ENCODE results near the gene MAD1L1. TPM values are rescaled to one million over a fixed set of nuclear protein-coding genes. Genes with fewer than 3 reads are reported as not detected.

Gene MAD1L1
- total and polyA plus RNA-seq, 2 experiments from 2014 or later = 38.2 to 69.8 TPM

- H4K20me1 ChIP-seq (ENCODE audit: insufficient read depth) = no peaks in the 10 kb centered on the region
- H3K9me3 ChIP-seq (ENCODE audit: low read depth) = no peaks in the 10 kb centered on the region
- H3K27me3 ChIP-seq (replicated peaks; ENCODE audit: insufficient read depth) = peaks cover 16% of the 10 kb centered on the region
- no peak overlapping the region for H3K27ac ChIP-seq
- TF ChIP-seq EZH2 (IDR thresholded peaks at IDR 0.05; ENCODE audit: insufficient read depth, poor library complexity, severe bottlenecking) (no peak), EZH2phosphoT487 (IDR thresholded peaks at IDR 0.05; ENCODE audit: insufficient read depth, low read depth) (no peak)
- in situ Hi-C loops (cut with MboI) = no loop called here
- WGBS, 2 experiments (ENCODE audit: low coverage in 1 of 2, low lambda C conversion rate in 2 of 2, missing lambda C conversion rate in 2 of 2) = 15 to 21% methylated on average over 14 of the region's 14 CpGs
- H2AFZ ChIP-seq = no peak overlapping the region
- DNase-seq = peak; percentile 14
- no peaks in the 10 kb centered on the region for H3F3A ChIP-seq (ENCODE audit: insufficient read depth)
- no peaks in the 10 kb centered on the region for H3K9me2 ChIP-seq (ENCODE audit: insufficient read depth)
- H3K9ac ChIP-seq = no peak overlapping the region
- H3K4me1 ChIP-seq (ENCODE audit: insufficient read depth) = no peaks in the 10 kb centered on the region
- no peaks in the 10 kb centered on the region for H3K79me2 ChIP-seq (ENCODE audit: insufficient read depth)
- no peaks in the 10 kb centered on the region for H3K36me3 ChIP-seq (ENCODE audit: low read depth)
- no peak overlapping the region for H3K4me3 ChIP-seq
- no peak overlapping the region for H3K4me2 ChIP-seq (ENCODE audit: unreplicated experiment)
Measured at GRCh38 chr7:1800902-1801301, 431.8 kb downstream of the MAD1L1 start.

- DNase-seq = no peak
- Histone ChIP-seq H3K79me2 (ENCODE audit: insufficient read depth) (no peaks in the 10 kb centered on the region), H3K4me1 (ENCODE audit: insufficient read depth) (no peaks in the 10 kb centered on the region), H3F3A (ENCODE audit: insufficient read depth) (no peaks in the 10 kb centered on the region), H3K27ac (no peak overlapping the region), H3K4me3 (no peak overlapping the region), H2AFZ (no peak overlapping the region), H3K9ac (no peak overlapping the region), H3K9me2 (ENCODE audit: insufficient read depth) (no peaks in the 10 kb centered on the region), H3K9me3 (ENCODE audit: low read depth) (no peaks in the 10 kb centered on the region), H3K4me2 (ENCODE audit: unreplicated experiment) (no peak overlapping the region), H3K36me3 (ENCODE audit: low read depth) (no peaks in the 10 kb centered on the region), H4K20me1 (ENCODE audit: insufficient read depth) (no peaks in the 10 kb centered on the region), H3K27me3 (replicated peaks; ENCODE audit: insufficient read depth) (peaks cover 21% of the 10 kb centered on the region)
- TF ChIP-seq EZH2 (IDR thresholded peaks at IDR 0.05; ENCODE audit: insufficient read depth, poor library complexity, severe bottlenecking) (no peak), EZH2phosphoT487 (IDR thresholded peaks at IDR 0.05; ENCODE audit: insufficient read depth, low read depth) (no peak)
- in situ Hi-C loops (cut with MboI) = no loop called here
- WGBS, 2 experiments (ENCODE audit: low coverage in 1 of 2, low lambda C conversion rate in 2 of 2, missing lambda C conversion rate in 2 of 2) = 53 to 54% methylated on average over 3 of the region's 3 CpGs
Measured at GRCh38 chr7:1798191-1798590, 434.6 kb downstream of the MAD1L1 start.

- no peak for DNase-seq
- Histone ChIP-seq H3K27ac (no peak overlapping the region), H3K9me3 (ENCODE audit: low read depth) (no peaks in the 10 kb centered on the region), H2AFZ (no peak overlapping the region), H3K36me3 (ENCODE audit: low read depth) (no peaks in the 10 kb centered on the region), H3K4me3 (no peak overlapping the region), H3F3A (ENCODE audit: insufficient read depth) (no peaks in the 10 kb centered on the region), H3K9ac (no peak overlapping the region), H3K9me2 (ENCODE audit: insufficient read depth) (no peaks in the 10 kb centered on the region), H3K79me2 (ENCODE audit: insufficient read depth) (no peaks in the 10 kb centered on the region), H3K4me2 (ENCODE audit: unreplicated experiment) (no peak overlapping the region), H3K27me3 (replicated peaks; ENCODE audit: insufficient read depth) (peaks cover 8% of the 10 kb centered on the region; the same call in 1 of the 2 replicates), H4K20me1 (ENCODE audit: insufficient read depth) (no peaks in the 10 kb centered on the region), H3K4me1 (ENCODE audit: insufficient read depth) (no peaks in the 10 kb centered on the region)
- in situ Hi-C loops (cut with MboI) = no loop called here
- WGBS, 2 experiments (ENCODE audit: low coverage in 1 of 2, low lambda C conversion rate in 2 of 2, missing lambda C conversion rate in 2 of 2) = 0 to 3% methylated on average over 1 of the region's 1 CpG
- TF ChIP-seq EZH2phosphoT487 (IDR thresholded peaks at IDR 0.05; ENCODE audit: insufficient read depth, low read depth) = no peak
- no peak for TF ChIP-seq EZH2 (IDR thresholded peaks at IDR 0.05; ENCODE audit: insufficient read depth, poor library complexity, severe bottlenecking)
Measured at GRCh38 chr7:1794888-1795542, 437.7 kb downstream of the MAD1L1 start.

- in situ Hi-C loops (cut with MboI) = no loop called here
- Histone ChIP-seq H3K79me2 (ENCODE audit: insufficient read depth) (no peaks in the 10 kb centered on the region), H3K4me3 (no peak overlapping the region), H3K4me1 (ENCODE audit: insufficient read depth) (no peaks in the 10 kb centered on the region), H3K36me3 (ENCODE audit: low read depth) (no peaks in the 10 kb centered on the region), H3K9ac (no peak overlapping the region), H3K27ac (no peak overlapping the region), H2AFZ (no peak overlapping the region), H3K9me2 (ENCODE audit: insufficient read depth) (no peaks in the 10 kb centered on the region), H4K20me1 (ENCODE audit: insufficient read depth) (no peaks in the 10 kb centered on the region), H3K4me2 (ENCODE audit: unreplicated experiment) (no peak overlapping the region), H3K9me3 (ENCODE audit: low read depth) (no peaks in the 10 kb centered on the region), H3K27me3 (replicated peaks; ENCODE audit: insufficient read depth) (peaks cover 9% of the 10 kb centered on the region), H3F3A (ENCODE audit: insufficient read depth) (no peaks in the 10 kb centered on the region)
- TF ChIP-seq EZH2 (IDR thresholded peaks at IDR 0.05; ENCODE audit: insufficient read depth, poor library complexity, severe bottlenecking) (no peak), EZH2phosphoT487 (IDR thresholded peaks at IDR 0.05; ENCODE audit: insufficient read depth, low read depth) (no peak)
- WGBS, 2 experiments (ENCODE audit: low coverage in 1 of 2, low lambda C conversion rate in 2 of 2, missing lambda C conversion rate in 2 of 2) = 64 to 76% methylated on average over 18 of the region's 18 CpGs
- DNase-seq = no peak
Measured at GRCh38 chr7:1787681-1788235, 445.0 kb downstream of the MAD1L1 start.
